D721Med (cell line): ENCODE data around the gene NRXN3.

Experiments used
- DNase-seq: peaks from one replicate; pipeline ENCODE4 v3.0.0; 2011; ENCODE audit warnings: low spot score; ENCODE audit not compliant: insufficient read length
- FAIRE-seq: peaks from 2 replicates; lab custom pipeline; 2011; peaks lifted over from hg19 to GRCh38; lab: Jason Lieb, UNC
- CTCF ChIP-seq: IDR thresholded peaks from 2 replicates; pipeline ENCODE4 v1.5.1; 2012; ENCODE audit warnings: mild to moderate bottlenecking, control low read depth; ENCODE audit not compliant: insufficient read depth; ENCODE audit errors: missing control alignments

NRXN3 gene

GRCh38 chr14:78581229-78581628 lies 411.1 kb downstream of the NRXN3 start:
- TF ChIP-seq CTCF = no peak
- FAIRE-seq = no peak
- DNase-seq = no peak

DNA sequence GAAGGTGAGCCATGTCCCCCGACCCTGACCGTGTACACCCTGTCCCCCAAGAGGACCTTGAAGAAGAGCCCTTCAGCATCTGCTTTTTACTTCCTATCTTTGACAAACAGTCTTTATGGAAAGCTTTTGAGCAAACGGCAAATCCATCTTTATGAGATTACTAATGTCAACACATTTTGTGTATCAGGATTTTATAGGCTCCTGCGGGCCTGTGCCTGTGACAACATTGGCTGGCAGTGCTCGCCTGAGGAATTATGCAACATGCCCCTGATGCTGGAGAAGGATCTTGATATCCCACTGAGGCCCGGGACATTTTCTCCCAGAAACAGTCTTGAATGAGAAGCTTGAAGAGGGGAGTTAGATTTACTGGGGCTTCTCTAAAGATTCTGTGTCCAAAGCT lies 416.5 kb downstream of the NRXN3 start:
- TF ChIP-seq CTCF = no peak
- FAIRE-seq = no peak

DNA sequence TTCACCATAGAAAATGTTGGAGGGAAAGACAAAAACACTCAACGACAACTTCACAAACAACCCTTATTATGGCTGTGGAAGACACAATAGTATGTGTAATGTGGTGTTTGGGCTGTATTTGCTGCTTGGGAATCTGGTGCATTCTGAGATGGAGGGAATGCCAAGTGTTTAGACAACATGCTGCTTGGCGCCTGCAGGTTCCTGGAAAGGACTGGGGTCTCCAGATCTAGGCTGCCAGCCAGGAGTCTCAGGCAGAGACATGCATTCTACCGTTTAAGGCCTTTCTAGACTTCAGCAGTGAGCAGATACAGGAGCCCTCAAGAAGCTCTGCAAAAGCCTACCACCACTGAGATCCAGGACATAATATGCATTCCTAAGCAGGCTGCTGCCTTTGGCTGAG lies 418.7 kb downstream of the NRXN3 start:
- DNase-seq (no peak), FAIRE-seq (no peak)
- no peak for TF ChIP-seq CTCF

More for the DNA sequence above, 416.5 kb downstream of the NRXN3 start:
- DNase-seq = no peak

- FAIRE-seq (no peak), DNase-seq (no peak)
- TF ChIP-seq CTCF = no peak
These were observed 422.5 kb downstream of the NRXN3 start for GRCh38 chr14:78592616-78593219.

DNA sequence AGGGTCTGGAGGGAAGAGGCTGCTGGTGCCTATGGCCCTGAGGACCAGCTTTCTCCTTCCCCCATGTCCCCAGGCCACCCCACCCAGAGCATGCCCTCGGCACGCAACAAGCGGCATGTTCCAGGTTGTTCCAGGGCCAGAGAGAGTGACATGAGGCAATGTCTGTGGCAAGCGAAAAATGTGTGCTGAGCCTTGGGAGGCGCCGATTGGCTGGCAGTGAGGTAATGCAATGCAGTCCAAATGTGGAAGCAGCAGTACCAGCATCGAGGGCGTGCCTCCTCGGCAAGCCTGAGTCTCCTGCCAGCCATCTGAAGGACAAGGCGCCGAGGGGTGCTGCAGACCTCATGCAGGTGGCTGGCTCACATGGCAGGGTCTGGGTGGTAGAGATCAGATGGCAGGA lies 423.8 kb downstream of the NRXN3 start:
- no peak for TF ChIP-seq CTCF
- DNase-seq (no peak), FAIRE-seq (no peak)

GRCh38 chr14:78595797-78596196 lies 425.6 kb downstream of the NRXN3 start:
- peak; percentile 46 for TF ChIP-seq CTCF
- DNase-seq (no peak), FAIRE-seq (peak; percentile 6)

- FAIRE-seq = no peak
These were observed 428.1 kb downstream of the NRXN3 start for GRCh38 chr14:78598046-78598920.

More at GRCh38 chr14:78598046-78598920, 428.1 kb downstream of the NRXN3 start:
- peak; percentile 31 for DNase-seq
- peak; percentile 94 for TF ChIP-seq CTCF
